Measurements from ENCODE around the gene E2F3.

- TF ChIP-seq EP300 (IDR thresholded peaks at IDR 0.05; ENCODE audit: borderline replicate concordance in 1 of 2, control insufficient read depth in 1 of 2, low read depth in 2 of 2, low read length in 2 of 2) (no peak), MYC (IDR thresholded peaks at IDR 0.05; ENCODE audit: insufficient read depth, insufficient read length, insufficient replicate concordance, low read length, severe bottlenecking) (no peak), CREB1 (IDR thresholded peaks at IDR 0.05; ENCODE audit: low read depth) (no peak), RELB (IDR thresholded peaks at IDR 0.05; ENCODE audit: low read depth) (no peak), TCF3 (IDR thresholded peaks at IDR 0.05; ENCODE audit: borderline replicate concordance, insufficient read depth, low read depth, low read length) (no peak), HDAC2 (IDR thresholded peaks at IDR 0.05) (no peak), EZH2 (IDR thresholded peaks at IDR 0.05; ENCODE audit: borderline replicate concordance, control insufficient read depth, low read depth, low read length) (no peak), CTCF (IDR thresholded peaks at IDR 0.05 in 2 of 3, conservative IDR thresholded peaks at IDR 0.05 in 1 of 3; ENCODE audit: control insufficient read depth in 2 of 3, extremely low read depth in 1 of 3, insufficient read depth in 1 of 3, low read depth in 3 of 3, low read length in 3 of 3) (no peak), ZBED1 (IDR thresholded peaks at IDR 0.05; ENCODE audit: borderline replicate concordance) (no peak)
Measured at GRCh38 chr6:20509212-20509611, 107.5 kb downstream of the E2F3 start.
